Measurements from ENCODE around the gene CLCN1.

Gene CLCN1

GRCh38 chr7:143396625-143397556, 81.0 kb downstream of the CLCN1 start:
- DNase-seq (ENCODE audit: low read depth, low spot score): no peak

GRCh38 chr7:143397710-143398530, 82.0 kb downstream of the CLCN1 start:
- no peak for DNase-seq (ENCODE audit: low read depth, low spot score)

- no peak for DNase-seq (ENCODE audit: low read depth, low spot score)
Observed at GRCh38 chr7:143398616-143399015, 82.7 kb downstream of the CLCN1 start.

GRCh38 chr7:143399151-143399550, 83.2 kb downstream of the CLCN1 start:
- DNase-seq (ENCODE audit: low read depth, low spot score): no peak

- no peak for DNase-seq (ENCODE audit: low read depth, low spot score)
Observed at GRCh38 chr7:143399642-143400041, 83.7 kb downstream of the CLCN1 start.

GRCh38 chr7:143401265-143401664, 85.4 kb downstream of the CLCN1 start:
- no peak for DNase-seq (ENCODE audit: low read depth, low spot score)
